Panc1 (cell line): ENCODE results near the gene USH1C.

ENCODE experiments used
- CTCF ChIP-seq: fragments of 450-650 bp; IDR thresholded peaks from 2 replicates; pipeline ENCODE4 v1.5.1; 2017; ENCODE audit warnings: mild to moderate bottlenecking
- TCF7L2 ChIP-seq: IDR thresholded peaks from 2 replicates; pipeline ENCODE4 v1.6.1; 2011; ENCODE audit warnings: mild to moderate bottlenecking, low read depth, low read length, inconsistent platforms

GRCh38 chr11:17502630-17503029, 41.6 kb downstream of the USH1C start:
- TF ChIP-seq CTCF (no peak), TCF7L2 (no peak)
